ENCODE data around the gene IL1RAPL2. TPM values are rescaled to one million over a fixed set of nuclear protein-coding genes. Genes with fewer than 3 reads are reported as not detected.

Gene IL1RAPL2
- total and polyA plus RNA-seq, 2 donors (not counting 1 experiment from before 2014, with no cell fraction given), result not detected

- no peak overlapping the region for H3K27ac ChIP-seq (ENCODE audit: low read length in 2 of 2)
- Mint-ChIP-seq H3K27ac (no peak overlapping the region), H3K9me3 (ENCODE audit: insufficient read depth) (no peaks in the 10 kb centered on the region), H3K4me1 (no peaks in the 10 kb centered on the region), H3K4me3 (no peak overlapping the region), H3K27me3 (no peaks in the 10 kb centered on the region)
- no peak overlapping the region for H3K4me3 ChIP-seq (ENCODE audit: control extremely low read depth in 1 of 5, extremely low read depth in 1 of 5, insufficient read depth in 1 of 5, low read depth in 2 of 5, low read length in 4 of 5)
- no peaks in the 10 kb centered on the region for H3K9me3 ChIP-seq (ENCODE audit: control extremely low read depth in 1 of 3, control insufficient read depth in 2 of 3, insufficient read depth in 1 of 3, low read length in 2 of 3)
- no peak for TF ChIP-seq CTCF (IDR thresholded peaks at IDR 0.05)
- ChIA-PET POLR2A (no interaction called here), CTCF (no interaction called here)
- no CpG with 5 or more reads among the region's 1 CpG for WGBS (ENCODE audit: insufficient coverage)
- H3K4me1 ChIP-seq (ENCODE audit: control insufficient read depth in 2 of 2, insufficient read depth in 2 of 2, low read length in 2 of 2), result no peaks in the 10 kb centered on the region
- no peaks in the 10 kb centered on the region for H3K79me2 ChIP-seq (ENCODE audit: control insufficient read depth, insufficient read depth, low read length)
- H3K36me3 ChIP-seq (replicated peaks in 1 of 2; ENCODE audit: control extremely low read depth in 1 of 2, control insufficient read depth in 1 of 2, extremely low read depth in 1 of 2, insufficient read depth in 2 of 2, low read length in 1 of 2), result no peaks in the 10 kb centered on the region
- no peaks in the 10 kb centered on the region for H3K27me3 ChIP-seq (replicated peaks in 1 of 4; ENCODE audit: control extremely low read depth in 1 of 4, control insufficient read depth in 3 of 4, insufficient read depth in 4 of 4, low read length in 3 of 4)
- H3K4me2 ChIP-seq (replicated peaks; ENCODE audit: low read depth, low read length, poor library complexity, severe bottlenecking), result no peak overlapping the region
- H4K20me1 ChIP-seq (ENCODE audit: control insufficient read depth, insufficient read depth, low read length, poor library complexity, severe bottlenecking), result no peaks in the 10 kb centered on the region
- ATAC-seq (ENCODE audit: low read depth), result no peak
- no peak for DNase-seq
- no peak overlapping the region for H3K9ac ChIP-seq (ENCODE audit: low read length)
- intact Hi-C loops (cut with micrococcal nuclease), result no loop called here
- no peak overlapping the region for H2AFZ ChIP-seq (ENCODE audit: insufficient read depth, low read depth, low read length, poor library complexity, severe bottlenecking)
These were observed 1082.7 kb downstream of the IL1RAPL2 start for GRCh38 chrX:105648732-105649131.

GRCh38 chrX:105650577-105650976 is 1084.6 kb downstream of the IL1RAPL2 start:
- DNase-seq (no peak), ATAC-seq (ENCODE audit: low read depth) (no peak)
- no peaks in the 10 kb centered on the region for H4K20me1 ChIP-seq (ENCODE audit: control insufficient read depth, insufficient read depth, low read length, poor library complexity, severe bottlenecking)
- intact Hi-C loops (cut with micrococcal nuclease), result no loop called here
- ChIA-PET CTCF (no interaction called here), POLR2A (no interaction called here)
- no peak overlapping the region for H3K27ac Mint-ChIP-seq
- no peak overlapping the region for H3K4me3 Mint-ChIP-seq
- no peaks in the 10 kb centered on the region for H3K27me3 Mint-ChIP-seq
- WGBS (ENCODE audit: insufficient coverage), result no CpG with 5 or more reads among the region's 1 CpG
- H3K27ac ChIP-seq (ENCODE audit: low read length in 2 of 2), result no peak overlapping the region
- no peaks in the 10 kb centered on the region for H3K36me3 ChIP-seq (replicated peaks in 1 of 2; ENCODE audit: control extremely low read depth in 1 of 2, control insufficient read depth in 1 of 2, extremely low read depth in 1 of 2, insufficient read depth in 2 of 2, low read length in 1 of 2)
- no peaks in the 10 kb centered on the region for H3K4me1 Mint-ChIP-seq
- H3K9me3 ChIP-seq (ENCODE audit: control extremely low read depth in 1 of 3, control insufficient read depth in 2 of 3, insufficient read depth in 1 of 3, low read length in 2 of 3), result no peaks in the 10 kb centered on the region
- TF ChIP-seq CTCF (IDR thresholded peaks at IDR 0.05), result no peak
- TF ChIP-seq EZH2 (IDR thresholded peaks at IDR 0.05; ENCODE audit: borderline replicate concordance, insufficient read depth, low read depth, low read length, poor library complexity, severe bottlenecking), result no peak
- no peaks in the 10 kb centered on the region for H3K4me1 ChIP-seq (ENCODE audit: control insufficient read depth in 2 of 2, insufficient read depth in 2 of 2, low read length in 2 of 2)
- H3K9me3 Mint-ChIP-seq (ENCODE audit: insufficient read depth), result no peaks in the 10 kb centered on the region
- no peaks in the 10 kb centered on the region for H3K27me3 ChIP-seq (replicated peaks in 1 of 4; ENCODE audit: control extremely low read depth in 1 of 4, control insufficient read depth in 3 of 4, insufficient read depth in 4 of 4, low read length in 3 of 4)
- H3K9ac ChIP-seq (ENCODE audit: low read length), result no peak overlapping the region
- H3K4me3 ChIP-seq (ENCODE audit: control extremely low read depth in 1 of 5, extremely low read depth in 1 of 5, insufficient read depth in 1 of 5, low read depth in 2 of 5, low read length in 4 of 5), result no peak overlapping the region
- H3K79me2 ChIP-seq (ENCODE audit: control insufficient read depth, insufficient read depth, low read length), result no peaks in the 10 kb centered on the region
- no peak overlapping the region for H3K4me2 ChIP-seq (replicated peaks; ENCODE audit: low read depth, low read length, poor library complexity, severe bottlenecking)
- H2AFZ ChIP-seq (ENCODE audit: insufficient read depth, low read depth, low read length, poor library complexity, severe bottlenecking), result no peak overlapping the region

Data from B cell (primary cell).